Left ventricle myocardium inferior (tissue), 1 donor: Measurements from ENCODE around the gene RPRD1B. TPM values are rescaled to one million over a fixed set of nuclear protein-coding genes. Genes with fewer than 3 reads are reported as not detected.
"Not testable (repeated sequence)": the region's sequence is repeated elsewhere in the genome, so short reads cannot be mapped to it uniquely, and the experiment has no call there.

ENCODE experiments used
- DNase-seq: peaks from one replicate; pipeline ENCODE4 v3.0.0-alpha.2; 2020
- H3K27ac ChIP-seq: fragments of 200-600 bp; replicated peaks from 2 replicates; pipeline ENCODE4 v1.8.0; 2021
- H3K27me3 ChIP-seq: fragments of 200-600 bp; 2 replicates; pipeline ENCODE4 v1.8.0; 2021; ENCODE audit warnings: low read depth
- H3K36me3 ChIP-seq: fragments of 200-600 bp; 2 replicates; pipeline ENCODE4 v1.8.0; 2021
- H3K4me1 ChIP-seq: fragments of 200-600 bp; 2 replicates; pipeline ENCODE4 v1.8.0; 2021
- H3K4me3 ChIP-seq: fragments of 200-600 bp; 2 replicates; pipeline ENCODE4 v1.8.0; 2021; ENCODE audit warnings: mild to moderate bottlenecking, moderate library complexity
- H3K9me3 ChIP-seq: fragments of 200-600 bp; replicated peaks from 2 replicates; pipeline ENCODE4 v1.8.0; 2021
- intact Hi-C: fragments of 100-400 bp; cut with micrococcal nuclease; formaldehyde crosslinking; loops from one replicate; pipeline ENCODE4 v1.11.0; 2022
- total RNA-seq: library from RNA; stranded (reverse); fragmentation: NEBNext Ultra II Directional; extraction: Animal tissue kit (Norgen Biotek cat#: 25700); gene quantifications from one replicate; pipeline ENCODE4 v1.2.1, GENCODE V29; 2021
- TF ChIP-seq, protein P1 (sequence below): fragments of 200-600 bp; IDR thresholded peaks from 2 replicates; pipeline ENCODE4 v1.8.0; 2021; ENCODE audit warnings: antibody characterized with exemption, mild to moderate bottlenecking, borderline replicate concordance
- donor health status: DM: no; HTN: yes; CAD: no; lungs with severe emphysema.

The RPRD1B gene
- total RNA-seq, 1 donor from 2014 or later: 58.9 TPM

DNA sequence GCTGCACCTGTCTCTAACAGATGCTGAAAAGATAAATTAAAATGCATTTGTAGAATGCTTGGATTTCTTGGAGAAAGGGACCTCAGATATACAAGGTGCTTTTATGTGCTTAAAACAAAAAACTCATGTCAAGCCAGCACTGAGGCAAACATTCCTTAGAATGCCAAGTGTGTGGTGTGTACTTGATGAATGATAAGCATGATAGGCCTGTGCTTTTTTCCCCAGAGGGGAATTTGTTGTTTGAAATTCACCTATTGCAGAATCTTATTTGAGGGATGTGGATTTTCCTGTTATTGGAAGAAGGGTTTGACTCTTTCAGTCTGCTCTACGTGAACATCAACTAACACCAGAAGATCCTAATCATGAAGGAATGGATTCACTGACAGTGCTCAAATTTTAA, 29.1 kb upstream of the RPRD1B start:
- H3K4me3 ChIP-seq: no peak overlapping the region
- peaks cover 64% of the 10 kb centered on the region for H3K36me3 ChIP-seq
- H3K9me3 ChIP-seq: no peaks in the 10 kb centered on the region
- TF ChIP-seq, protein P1, sequence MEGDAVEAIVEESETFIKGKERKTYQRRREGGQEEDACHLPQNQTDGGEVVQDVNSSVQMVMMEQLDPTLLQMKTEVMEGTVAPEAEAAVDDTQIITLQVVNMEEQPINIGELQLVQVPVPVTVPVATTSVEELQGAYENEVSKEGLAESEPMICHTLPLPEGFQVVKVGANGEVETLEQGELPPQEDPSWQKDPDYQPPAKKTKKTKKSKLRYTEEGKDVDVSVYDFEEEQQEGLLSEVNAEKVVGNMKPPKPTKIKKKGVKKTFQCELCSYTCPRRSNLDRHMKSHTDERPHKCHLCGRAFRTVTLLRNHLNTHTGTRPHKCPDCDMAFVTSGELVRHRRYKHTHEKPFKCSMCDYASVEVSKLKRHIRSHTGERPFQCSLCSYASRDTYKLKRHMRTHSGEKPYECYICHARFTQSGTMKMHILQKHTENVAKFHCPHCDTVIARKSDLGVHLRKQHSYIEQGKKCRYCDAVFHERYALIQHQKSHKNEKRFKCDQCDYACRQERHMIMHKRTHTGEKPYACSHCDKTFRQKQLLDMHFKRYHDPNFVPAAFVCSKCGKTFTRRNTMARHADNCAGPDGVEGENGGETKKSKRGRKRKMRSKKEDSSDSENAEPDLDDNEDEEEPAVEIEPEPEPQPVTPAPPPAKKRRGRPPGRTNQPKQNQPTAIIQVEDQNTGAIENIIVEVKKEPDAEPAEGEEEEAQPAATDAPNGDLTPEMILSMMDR: no peak
- peaks cover 8% of the 10 kb centered on the region for H3K4me1 ChIP-seq
- H3K27me3 ChIP-seq: no peaks in the 10 kb centered on the region
- no peak overlapping the region for H3K27ac ChIP-seq
- no peak for DNase-seq
- intact Hi-C loops: no loop called here

DNA sequence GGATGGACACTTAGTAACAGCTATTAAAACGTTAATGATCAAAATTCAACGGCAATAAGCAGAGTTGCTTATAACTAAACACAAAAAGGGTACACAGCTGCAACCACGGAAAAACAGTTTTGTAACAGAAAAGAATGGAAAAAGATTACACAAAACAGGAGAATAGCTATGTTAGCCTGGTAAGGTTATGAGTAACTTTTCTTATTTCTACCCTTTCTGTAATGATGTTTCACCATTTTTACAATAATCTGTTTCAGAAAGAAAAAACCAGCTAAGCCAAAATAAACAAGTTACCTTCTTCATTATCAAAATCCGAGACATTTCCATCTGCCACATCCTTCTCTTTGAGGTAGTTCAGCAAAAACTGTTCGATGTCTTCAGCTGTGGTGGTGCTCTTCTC, 27.6 kb upstream of the RPRD1B start:
- peaks cover 49% of the 10 kb centered on the region for H3K36me3 ChIP-seq

DNA sequence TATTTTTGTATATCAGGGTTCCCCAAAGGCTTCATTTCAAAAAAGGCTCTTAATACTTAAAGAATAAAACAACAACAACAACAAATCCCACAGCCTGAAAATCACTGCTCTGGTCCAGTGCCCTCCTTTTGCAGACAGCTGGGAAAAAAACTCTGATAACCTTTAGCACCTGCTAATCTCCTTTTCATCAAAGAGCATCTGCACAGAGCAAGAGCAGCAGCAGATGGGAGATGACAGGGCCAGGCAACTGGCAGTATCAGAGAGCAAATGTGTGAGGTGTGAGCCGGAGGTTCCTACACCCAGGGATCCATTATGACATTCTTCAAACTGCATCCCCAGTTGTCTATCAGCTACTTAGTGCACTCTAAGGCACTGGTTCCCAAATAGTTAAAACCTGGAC, 26.0 kb upstream of the RPRD1B start:
- no peaks in the 10 kb centered on the region for H3K27me3 ChIP-seq
- intact Hi-C loops: no loop called here
- no peaks in the 10 kb centered on the region for H3K9me3 ChIP-seq
- H3K36me3 ChIP-seq: peaks cover 48% of the 10 kb centered on the region
- H3K27ac ChIP-seq: no peak overlapping the region
- no peak for DNase-seq
- peaks cover 5% of the 10 kb centered on the region for H3K4me1 ChIP-seq
- H3K4me3 ChIP-seq: no peak overlapping the region
- TF ChIP-seq, protein P1: no peak

More for the DNA sequence above, 27.6 kb upstream of the RPRD1B start:
- H3K4me3 ChIP-seq: no peak overlapping the region
- peaks cover 8% of the 10 kb centered on the region for H3K4me1 ChIP-seq
- DNase-seq: no peak
- no peak overlapping the region for H3K27ac ChIP-seq
- H3K9me3 ChIP-seq: no peaks in the 10 kb centered on the region
- intact Hi-C loops: no loop called here
- H3K27me3 ChIP-seq: no peaks in the 10 kb centered on the region
- TF ChIP-seq, protein P1: no peak

DNA sequence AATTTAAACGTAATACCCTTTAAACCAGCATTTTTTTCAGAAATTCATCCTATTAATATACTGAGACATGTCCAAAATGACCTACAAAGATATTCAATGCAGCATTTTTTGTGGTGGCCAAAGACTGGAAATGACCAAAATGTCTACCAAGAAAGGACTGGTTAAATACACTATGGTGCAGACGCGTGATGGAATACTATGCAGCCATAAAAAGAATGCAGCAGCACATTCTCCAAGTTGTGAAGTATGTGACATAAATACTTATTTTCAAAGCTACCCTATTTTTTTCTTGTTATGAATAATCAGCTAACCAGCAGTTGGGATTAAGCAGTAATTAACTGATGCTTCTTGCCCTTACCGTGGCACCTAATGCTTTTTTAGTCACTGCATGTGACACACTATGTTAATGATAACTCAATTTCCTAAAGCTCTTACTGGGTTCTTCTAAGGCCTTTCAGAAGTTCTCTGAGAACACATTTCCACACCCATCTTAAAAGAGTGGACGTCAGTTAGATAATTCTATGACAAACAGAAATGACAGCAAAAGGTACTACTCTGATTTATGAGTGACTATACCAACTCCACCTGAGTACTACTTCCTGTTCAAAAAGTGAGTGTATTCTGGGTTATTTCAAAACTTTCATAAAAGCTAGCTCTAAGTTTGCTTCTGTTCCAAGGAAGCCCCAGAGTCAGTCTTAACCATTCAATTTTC, 25.2 kb upstream of the RPRD1B start:
- H3K9me3 ChIP-seq: no peaks in the 10 kb centered on the region
- H3K27ac ChIP-seq: no peak overlapping the region
- no peak for DNase-seq
- no peak overlapping the region for H3K4me3 ChIP-seq
- intact Hi-C loops: no loop called here
- H3K4me1 ChIP-seq: peaks cover 13% of the 10 kb centered on the region
- no peaks in the 10 kb centered on the region for H3K27me3 ChIP-seq
- peaks cover 48% of the 10 kb centered on the region for H3K36me3 ChIP-seq
- TF ChIP-seq, protein P1: no peak

DNA sequence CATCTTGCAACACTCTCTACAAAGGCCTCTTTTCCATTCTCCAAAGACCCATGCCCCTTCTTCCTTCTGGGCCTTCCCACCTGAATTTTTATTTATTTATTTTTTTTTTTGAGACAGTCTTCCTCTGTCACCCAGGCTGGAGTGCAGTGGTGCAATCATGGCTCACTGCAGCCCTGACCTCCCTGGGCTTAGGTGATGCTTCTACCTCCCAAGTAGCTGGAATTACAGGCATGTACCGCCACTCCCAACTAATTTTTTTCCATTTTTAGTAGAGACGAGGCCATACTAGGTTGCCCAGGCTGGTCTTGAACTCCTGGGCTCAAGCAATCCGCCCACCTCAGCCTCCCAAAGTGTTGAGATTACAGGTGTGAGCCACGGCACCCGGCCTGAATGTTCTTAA, 24.1 kb upstream of the RPRD1B start:
- H3K27me3 ChIP-seq, H3K27ac ChIP-seq, intact Hi-C loops, H3K4me3 ChIP-seq, DNase-seq, H3K9me3 ChIP-seq: not testable (repeated sequence)
- peaks cover 39% of the 10 kb centered on the region for H3K36me3 ChIP-seq
- peaks cover 24% of the 10 kb centered on the region for H3K4me1 ChIP-seq

DNA sequence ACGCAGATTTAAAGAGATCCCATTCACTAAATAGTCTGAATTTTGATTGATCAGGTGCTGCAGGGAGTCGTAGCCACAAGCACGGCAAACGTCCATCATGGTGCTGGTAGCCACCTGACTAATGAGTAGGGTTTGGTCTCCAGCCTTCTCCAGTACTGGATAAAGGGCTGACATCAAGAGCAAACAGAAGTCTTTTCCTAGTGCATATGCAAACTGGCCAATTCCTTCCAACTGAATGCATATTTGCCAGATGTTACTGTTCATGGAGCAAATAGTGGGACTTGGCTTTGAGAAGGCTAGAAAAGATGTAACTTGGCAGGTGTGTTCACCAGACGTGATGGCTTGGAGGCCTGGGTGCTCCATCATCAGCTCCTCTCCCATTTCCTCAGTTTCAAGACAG, 21.9 kb upstream of the RPRD1B start:
- DNase-seq: no peak
- Histone ChIP-seq H3K27me3 (no peaks in the 10 kb centered on the region), H3K27ac (no peak overlapping the region), H3K9me3 (no peaks in the 10 kb centered on the region), H3K4me1 (peaks cover 24% of the 10 kb centered on the region), H3K36me3 (peaks cover 43% of the 10 kb centered on the region), H3K4me3 (no peak overlapping the region)
- TF ChIP-seq, protein P1: no peak
- intact Hi-C loops: no loop called here
